HTERT RPE-1 (cell line): Measurements from ENCODE around the gene SUSD5.

Experiments
- in situ Hi-C: fragments of 300-500 bp; cut with MboI; formaldehyde crosslinking; loops from 4 replicates; pipeline ENCODE4 v1.14.3; 2020; ENCODE audit warnings: low sequenced_read_pairs

The SUSD5 gene

GRCh38 chr3:33218446-33219174, at the start of gene SUSD5:
Gene SUSD5 (minus strand): TSS chr3:33218810. CDS start chr3:33218797, 13 bp downstream.
- in situ Hi-C loops, result no loop called here

- in situ Hi-C loops, result no loop called here
Measured at GRCh38 chr3:33260104-33260503, 41.5 kb upstream of the SUSD5 start.

GRCh38 chr3:33256249-33256648, 37.6 kb upstream of the SUSD5 start:
- in situ Hi-C loops, result no loop called here

- in situ Hi-C loops, result no loop called here
Measured at GRCh38 chr3:33250712-33251111, 32.1 kb upstream of the SUSD5 start.

- in situ Hi-C loops, result no loop called here
Measured at GRCh38 chr3:33246786-33247185, 28.2 kb upstream of the SUSD5 start.

- in situ Hi-C loops, result no loop called here
Measured at GRCh38 chr3:33240261-33240660, 21.7 kb upstream of the SUSD5 start.

GRCh38 chr3:33238923-33239322, 20.3 kb upstream of the SUSD5 start:
- in situ Hi-C loops, result no loop called here

GRCh38 chr3:33237439-33237838, 18.8 kb upstream of the SUSD5 start:
- in situ Hi-C loops, result no loop called here

- in situ Hi-C loops, result no loop called here
Measured at GRCh38 chr3:33236005-33236404, 17.4 kb upstream of the SUSD5 start.

- in situ Hi-C loops, result no loop called here
Measured at GRCh38 chr3:33233884-33234283, 15.3 kb upstream of the SUSD5 start.

GRCh38 chr3:33231756-33232465, 13.3 kb upstream of the SUSD5 start:
- in situ Hi-C loops, result no loop called here

GRCh38 chr3:33229947-33230346, 11.3 kb upstream of the SUSD5 start:
- in situ Hi-C loops, result no loop called here

GRCh38 chr3:33229066-33229465, 10.5 kb upstream of the SUSD5 start:
- in situ Hi-C loops, result no loop called here

- in situ Hi-C loops, result no loop called here
Measured at GRCh38 chr3:33221241-33221640, 2.6 kb upstream of the SUSD5 start.

- in situ Hi-C loops, result no loop called here
Measured at GRCh38 chr3:33219175-33219487, 521 bp upstream of the SUSD5 start.

- in situ Hi-C loops, result no loop called here
Measured at GRCh38 chr3:33217866-33218445, 654 bp downstream of the SUSD5 start.

- in situ Hi-C loops, result no loop called here
Measured at GRCh38 chr3:33215739-33216138, 2.9 kb downstream of the SUSD5 start.

- in situ Hi-C loops, result no loop called here
Measured at GRCh38 chr3:33212406-33212805, 6.2 kb downstream of the SUSD5 start.

GRCh38 chr3:33211444-33211843, 7.2 kb downstream of the SUSD5 start:
- in situ Hi-C loops, result no loop called here

GRCh38 chr3:33209357-33209756, 9.3 kb downstream of the SUSD5 start:
- in situ Hi-C loops, result no loop called here

GRCh38 chr3:33202711-33203457, 15.7 kb downstream of the SUSD5 start:
- in situ Hi-C loops, result no loop called here

GRCh38 chr3:33201195-33201594, 17.4 kb downstream of the SUSD5 start:
- in situ Hi-C loops, result no loop called here
